ENCODE measurements around the gene SSTR4. TPM values are rescaled to one million over a fixed set of nuclear protein-coding genes. Genes with fewer than 3 reads are reported as not detected.

The SSTR4 gene
- total and polyA plus RNA-seq, 4 donors = not detected

- TF ChIP-seq REST (IDR thresholded peaks at IDR 0.05) = no peak
- TF ChIP-seq TAF1 (conservative IDR thresholded peaks at IDR 0.05) = no peak
- TF ChIP-seq ZBTB33 (IDR thresholded peaks at IDR 0.05) = no peak
- no peak for TF ChIP-seq NR2F2 (IDR thresholded peaks at IDR 0.05)
- no peak for TF ChIP-seq YY1 (IDR thresholded peaks at IDR 0.05)
- TF ChIP-seq HNF4A (conservative IDR thresholded peaks at IDR 0.05) = no peak
Measured at GRCh38 chr20:23058240-23058639, 23.1 kb downstream of the SSTR4 start (continued).

- Histone ChIP-seq H3K36me3 (ENCODE audit: control insufficient read depth in 4 of 4, insufficient read depth in 3 of 4, low read depth in 1 of 4, low read length in 3 of 4) (no peaks in the 10 kb centered on the region), H3K4me3 (ENCODE audit: low read depth in 1 of 3, low read length in 3 of 3) (no peak overlapping the region), H3K9me3 (ENCODE audit: control insufficient read depth in 4 of 4, low read length in 3 of 4) (peaks cover 0 to 5% (median 2%) of the 10 kb centered on the region in 4 donors), H3K4me1 (ENCODE audit: control insufficient read depth in 4 of 4, insufficient read depth in 4 of 4, low read length in 3 of 4) (no peaks in the 10 kb centered on the region), H3K27me3 (ENCODE audit: control insufficient read depth in 4 of 4, insufficient read depth in 4 of 4, low read length in 3 of 4) (peaks cover 0 to 2% (median 0%) of the 10 kb centered on the region in 4 donors), H3K9ac (ENCODE audit: low read depth in 1 of 2, low read length in 2 of 2) (no peak overlapping the region), H3K27ac (ENCODE audit: low read depth in 1 of 2, low read length in 2 of 2) (no peak overlapping the region)
- WGBS = 88% methylated on average over 3 of the region's 3 CpGs
- TF ChIP-seq SP1 (IDR thresholded peaks at IDR 0.05) (no peak), HNF4G (IDR thresholded peaks at IDR 0.05) (no peak), JUND (IDR thresholded peaks at IDR 0.05) (no peak), RAD21 (IDR thresholded peaks at IDR 0.05) (no peak), REST (IDR thresholded peaks at IDR 0.05) (no peak), ATF3 (IDR thresholded peaks at IDR 0.05) (no peak), GABPA (IDR thresholded peaks at IDR 0.05 in 1 of 2, conservative IDR thresholded peaks at IDR 0.05 in 1 of 2) (no peak), YY1 (IDR thresholded peaks at IDR 0.05) (no peak), MAX (IDR thresholded peaks at IDR 0.05) (no peak), TAF1 (conservative IDR thresholded peaks at IDR 0.05) (no peak), HNF4A (conservative IDR thresholded peaks at IDR 0.05) (no peak), EGR1 (IDR thresholded peaks at IDR 0.05; ENCODE audit: low read depth in 2 of 2) (no peak)
- no peak for DNase-seq (ENCODE audit: low spot score)
Measured at GRCh38 chr20:23059001-23059400, 23.9 kb downstream of the SSTR4 start.

Measured in liver (tissue), 9 donors.